ENCODE results near the gene SLC22A17. TPM values are rescaled to one million over a fixed set of nuclear protein-coding genes. Genes with fewer than 3 reads are reported as not detected.

SLC22A17 gene
- total and polyA plus RNA-seq, 2 of the 13 experiments (the other 11 are each of a cell fraction or from before 2014, with no cell fraction given), result 0.95 to 1.1 TPM

- no peaks in the 10 kb centered on the region for H3K36me3 ChIP-seq (replicated peaks in 1 of 2; ENCODE audit: control insufficient read depth in 1 of 2, insufficient read depth in 2 of 2, low read length in 2 of 2)
- ChIA-PET POLR2A (interaction anchor here (1.4 kb wide), 1 partner anchor 55 kb away, joined by 3 read pairs; no protein-coding TSS in a partner anchor), CTCF (ENCODE audit: low intra/inter-chr PET ratio, low total read pairs) (interaction anchor here (1.1 to 5.9 kb wide), 3 partner anchors 54 to 116 kb away, joined by 3 to 111 read pairs (median 96); no protein-coding TSS in a partner anchor)
- BruUV-seq (replicated peaks), result no TSS peak
- H2AFZ ChIP-seq (ENCODE audit: low read length), result no peak overlapping the region
- whole genome bisulfite sequencing (ENCODE audit: low lambda C conversion rate), result 0% methylated on average over 3 of the region's 3 CpGs
- peaks cover 28 to 91% of the 10 kb centered on the region in 2 experiments for H3K27me3 ChIP-seq (ENCODE audit: control insufficient read depth in 1 of 2, insufficient read depth in 2 of 2, low read length in 2 of 2)
- H4K20me1 ChIP-seq (ENCODE audit: insufficient read depth, low read length), result no peaks in the 10 kb centered on the region
- FAIRE-seq (no peak), DNase-seq (ENCODE audit: low spot score) (no peak), ATAC-seq (no peak)
- no peak overlapping the region for H3K4me2 ChIP-seq (ENCODE audit: low read depth, low read length)
- no peak overlapping the region for H3K4me3 ChIP-seq (replicated peaks in 1 of 3; ENCODE audit: insufficient read depth in 1 of 3, low read depth in 2 of 3, low read length in 3 of 3)
- in situ Hi-C loops (cut with HindIII; ENCODE audit: extremely low pct_ligation_motif_present, low pct_unique_long_range_greater_than_20kb), result no loop called here
- H3K9me3 ChIP-seq (ENCODE audit: low read length), result no peaks in the 10 kb centered on the region
- intact Hi-C loops (cut with micrococcal nuclease; ENCODE audit: unreplicated experiment), result loop anchor here (5.0 kb wide), 1 partner anchor 260 kb away; no protein-coding TSS in a partner anchor
- TF ChIP-seq, protein P1, sequence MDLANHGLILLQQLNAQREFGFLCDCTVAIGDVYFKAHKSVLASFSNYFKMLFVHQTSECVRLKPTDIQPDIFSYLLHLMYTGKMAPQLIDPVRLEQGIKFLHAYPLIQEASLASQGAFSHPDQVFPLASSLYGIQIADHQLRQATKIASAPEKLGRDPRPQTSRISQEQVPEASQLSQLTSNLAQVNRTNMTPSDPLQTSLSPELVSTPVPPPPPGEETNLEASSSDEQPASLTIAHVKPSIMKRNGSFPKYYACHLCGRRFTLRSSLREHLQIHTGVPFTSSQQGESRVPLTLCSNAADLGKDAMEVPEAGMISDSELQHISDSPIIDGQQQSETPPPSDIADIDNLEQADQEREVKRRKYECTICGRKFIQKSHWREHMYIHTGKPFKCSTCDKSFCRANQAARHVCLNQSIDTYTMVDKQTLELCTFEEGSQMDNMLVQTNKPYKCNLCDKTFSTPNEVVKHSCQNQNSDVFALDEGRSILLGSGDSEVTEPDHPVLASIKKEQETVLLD (CRISPR knock-in tag; IDR thresholded peaks at IDR 0.05; ENCODE audit: low read depth), result no peak
- no peak for TF ChIP-seq HMGXB4 (CRISPR knock-in tag; IDR thresholded peaks at IDR 0.05; ENCODE audit: borderline replicate concordance in 1 of 2, low read depth in 1 of 2)
- TF ChIP-seq ZNF570 (CRISPR knock-in tag; IDR thresholded peaks at IDR 0.05; ENCODE audit: borderline replicate concordance), result no peak
- no peak for TF ChIP-seq ZBTB14 (CRISPR knock-in tag; IDR thresholded peaks at IDR 0.05)
- TF ChIP-seq MTA3 (CRISPR knock-in tag; IDR thresholded peaks at IDR 0.05), result no peak
- TF ChIP-seq ZKSCAN1 (IDR thresholded peaks at IDR 0.05; ENCODE audit: low read length), result no peak
- TF ChIP-seq SMAD3 (CRISPR knock-in tag; IDR thresholded peaks at IDR 0.05), result no peak
- TF ChIP-seq, protein P2, sequence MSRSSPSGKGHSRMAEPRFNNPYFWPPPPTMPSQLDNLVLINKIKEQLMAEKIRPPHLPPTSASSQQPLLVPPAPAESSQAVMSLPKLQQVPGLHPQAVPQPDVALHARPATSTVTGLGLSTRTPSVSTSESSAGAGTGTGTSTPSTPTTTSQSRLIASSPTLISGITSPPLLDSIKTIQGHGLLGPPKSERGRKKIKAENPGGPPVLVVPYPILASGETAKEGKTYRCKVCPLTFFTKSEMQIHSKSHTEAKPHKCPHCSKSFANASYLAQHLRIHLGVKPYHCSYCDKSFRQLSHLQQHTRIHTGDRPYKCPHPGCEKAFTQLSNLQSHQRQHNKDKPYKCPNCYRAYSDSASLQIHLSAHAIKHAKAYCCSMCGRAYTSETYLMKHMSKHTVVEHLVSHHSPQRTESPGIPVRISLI (CRISPR knock-in tag; IDR thresholded peaks at IDR 0.05; ENCODE audit: borderline replicate concordance), result no peak
- TF ChIP-seq ZNF230 (CRISPR knock-in tag; IDR thresholded peaks at IDR 0.05), result no peak
- TF ChIP-seq HDAC1 (CRISPR knock-in tag; IDR thresholded peaks at IDR 0.05), result no peak
- TF ChIP-seq ZNF335 (CRISPR knock-in tag; IDR thresholded peaks at IDR 0.05), result no peak
- no peak for TF ChIP-seq MXI1 (IDR thresholded peaks at IDR 0.05; ENCODE audit: borderline replicate concordance, low read depth, low read length)
- no peak for TF ChIP-seq ZNF562 (CRISPR knock-in tag; IDR thresholded peaks at IDR 0.05; ENCODE audit: borderline replicate concordance)
- TF ChIP-seq ZNF326 (CRISPR knock-in tag; IDR thresholded peaks at IDR 0.05; ENCODE audit: borderline replicate concordance), result no peak
- TF ChIP-seq ZMAT5 (CRISPR knock-in tag; IDR thresholded peaks at IDR 0.05; ENCODE audit: borderline replicate concordance, low read depth), result no peak
- TF ChIP-seq GPBP1L1 (CRISPR knock-in tag; IDR thresholded peaks at IDR 0.05), result no peak
- TF ChIP-seq ATAD3A (CRISPR knock-in tag; IDR thresholded peaks at IDR 0.05), result no peak
- no peaks in the 10 kb centered on the region for H3K4me1 ChIP-seq (ENCODE audit: insufficient read depth, low read length)
- no peak overlapping the region for H3K9ac ChIP-seq (ENCODE audit: insufficient read depth, low read depth, low read length)
- no peaks in the 10 kb centered on the region for H3K79me2 ChIP-seq (ENCODE audit: insufficient read depth, low read length)
- no peak overlapping the region for H3K27ac ChIP-seq (ENCODE audit: extremely low read length, insufficient read depth, low read length)
Measured at GRCh38 chr14:23381871-23382270, 29.2 kb upstream of the SLC22A17 start.
